Ovary (tissue), 9 donors: ENCODE data around the gene COL28A1. TPM values are rescaled to one million over a fixed set of nuclear protein-coding genes. Genes with fewer than 3 reads are reported as not detected.

Experiments used
- DNase-seq, 5 donors: peaks; one replicate each; pipeline ENCODE4 v3.0.0-alpha.2; 2019 to 2020
- H3K27ac ChIP-seq, 2 donors: fragments of 200-600 bp; one replicate each; pipeline versions ENCODE4 v1.5.1 to v1.8.0; 2019 to 2022
- H3K27me3 ChIP-seq: fragments of 200-600 bp; one replicate; pipeline ENCODE4 v1.8.0; 2022
- H3K36me3 ChIP-seq: fragments of 200-600 bp; sonication (generic); one replicate; pipeline ENCODE4 v1.5.1; 2019
- H3K4me1 ChIP-seq: one replicate; pipeline ENCODE4 v1.8.1; 2013; ENCODE audit warnings: mild to moderate bottlenecking, moderate library complexity; ENCODE audit not compliant: insufficient read depth
- H3K4me3 ChIP-seq: fragments of 200-600 bp; sonication (generic); one replicate; pipeline ENCODE4 v1.5.1; 2017
- H3K9me3 ChIP-seq, 2 donors: fragments of 200-600 bp in 1 of 2; sonication (generic) in 1 of 2; one replicate each; pipeline versions ENCODE4 v1.5.1 to v1.8.1; 2013 to 2019; ENCODE audit warnings: mild to moderate bottlenecking in 1 of 2, moderate library complexity in 1 of 2
- CTCF ChIP-seq, 3 donors: fragments of 450-650 bp in 2 of 3; fragments of 200-600 bp in 1 of 3; IDR thresholded peaks; one replicate each; pipeline versions ENCODE4 v1.5.1 to v1.8.0; 2016 to 2022; ENCODE audit warnings: antibody characterized with exemption in 3 of 3, mild to moderate bottlenecking in 1 of 3
- EP300 ChIP-seq: sonication (generic); formaldehyde crosslinking; IDR thresholded peaks from one replicate; pipeline ENCODE4 v1.6.1; 2017; ENCODE audit warnings: antibody characterized with exemption
- POLR2A ChIP-seq: fragments of 450-650 bp; IDR thresholded peaks from one replicate; pipeline ENCODE4 v1.6.1; 2017; ENCODE audit warnings: antibody characterized with exemption, mild to moderate bottlenecking, moderate library complexity
- WGBS, 3 donors: extraction: QIAGEN DNeasy Blood & Tissue Kit in 1 of 3; methylation state at CpG; one replicate each; pipeline versions ENCODE4 v1.1.5 to v1.1.7; 2013 to 2017; 5-methylcytosine and 5-hydroxymethylcytosine counted together
- intact Hi-C, 4 donors: fragments of 100-400 bp; cut with DNase I; formaldehyde crosslinking; loops; one replicate each; pipeline versions ENCODE4 v1.11.0 to v1.15.1; 2022 to 2023
- polyA plus RNA-seq, 2 donors: library from polyadenylated mRNA; stranded (reverse); fragments of 200-250 nt in 1 of 2; fragments of 350-450 nt in 1 of 2; fragmentation: Illumina TruSeq in 1 of 2; extraction: RNeasy Lipid Tissue Mini Kit (QIAGEN cat#74804) in 1 of 2; gene quantifications; one replicate each; pipeline ENCODE4 v1.2.3, GENCODE V29; 2013 to 2014
- total RNA-seq, 7 donors: library from RNA; depleted of rRNA in 2 of 7; stranded (reverse); fragments of >200 nt in 2 of 7; fragmentation: NEBNext Ultra II Directional in 3 of 7; extraction: Animal tissue kit (Norgen Biotek cat#: 25700) in 3 of 7; gene quantifications; one replicate each; pipeline versions ENCODE4 v1.1.0 to v1.2.4, GENCODE V29; 2016 to 2023
- donor health status: DM: no; HTN: no; CAD: no; lungs with moderate emphysema.
- donor health status: DM: no; HTN: no; CAD: no.
- donor health status: Bipolar disorder and iron deficiency.
- donor health status: DM: yes; HTN: yes; CAD: no.
- donor health status: DM: no; HTN: no; CAD: no.
- donor health status: DM: yes; HTN: yes; CAD: no.

The COL28A1 gene
- total and polyA plus RNA-seq, 9 donors, result 0.29 to 4.2 (median 1.4) TPM

DNA sequence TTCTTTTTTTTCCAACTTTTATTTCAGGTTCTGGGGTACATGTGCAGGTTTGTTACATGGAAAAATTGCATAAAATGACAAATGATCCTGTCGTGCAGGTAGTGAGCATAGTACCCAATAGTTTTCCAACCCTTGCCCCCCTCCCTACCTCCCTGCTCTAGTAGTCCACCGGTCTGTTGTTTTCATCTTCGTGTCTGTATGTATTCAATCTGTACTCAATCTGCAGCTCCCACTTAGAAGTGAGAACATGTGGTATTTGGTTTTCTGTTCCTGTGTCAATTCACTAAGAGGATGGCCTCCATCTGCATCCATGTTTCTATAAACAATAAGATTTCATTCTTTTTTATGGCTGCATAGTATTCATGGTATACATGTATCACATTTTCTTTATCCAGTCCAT is 202.1 kb downstream of the COL28A1 start:
- 80 to 82% (median 81%) methylated on average over 3 of the region's 3 CpGs for WGBS, 3 donors
- no peaks in the 10 kb centered on the region for H3K4me1 ChIP-seq
- TF ChIP-seq CTCF (IDR thresholded peaks at IDR 0.05) (no peak), POLR2A (no peak), EP300 (no peak)
- intact Hi-C loops, result no loop called here
- H3K27ac ChIP-seq, result no peak overlapping the region
- no peak for DNase-seq
- H3K9me3 ChIP-seq, result no peaks in the 10 kb centered on the region
- no peak overlapping the region for H3K4me3 ChIP-seq
- no peaks in the 10 kb centered on the region for H3K36me3 ChIP-seq
- H3K27me3 ChIP-seq, result no peaks in the 10 kb centered on the region

DNA sequence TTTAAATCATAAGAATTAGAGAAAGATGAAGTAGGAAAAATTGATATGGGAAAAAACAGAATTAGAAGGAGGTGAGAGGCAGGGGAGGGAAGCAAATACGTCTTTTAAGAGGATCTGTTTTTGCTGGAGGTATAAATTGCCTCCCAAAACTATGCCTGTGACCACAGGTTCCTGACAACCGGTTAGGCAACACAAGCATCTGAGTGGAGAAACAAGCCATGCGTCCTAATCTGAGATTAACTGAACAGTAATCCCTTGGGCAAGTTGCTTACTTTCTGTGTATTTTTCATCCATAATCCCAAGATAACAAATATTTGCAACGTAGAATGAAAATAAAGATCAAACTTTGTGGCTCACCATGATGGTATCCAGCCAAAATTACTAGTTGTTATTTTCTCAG is 204.2 kb downstream of the COL28A1 start:
- no peaks in the 10 kb centered on the region for H3K27me3 ChIP-seq
- WGBS, 3 donors, result 59 to 72% (median 65%) methylated on average over 4 of the region's 4 CpGs
- H3K9me3 ChIP-seq, result no peaks in the 10 kb centered on the region
- TF ChIP-seq POLR2A (no peak), CTCF (IDR thresholded peaks at IDR 0.05) (no peak), EP300 (no peak)
- H3K27ac ChIP-seq, result no peak overlapping the region
- H3K4me1 ChIP-seq, result no peaks in the 10 kb centered on the region
- no peak for DNase-seq
- intact Hi-C loops, result no loop called here
- no peak overlapping the region for H3K4me3 ChIP-seq
- no peaks in the 10 kb centered on the region for H3K36me3 ChIP-seq

- TF ChIP-seq POLR2A (no peak), CTCF (IDR thresholded peaks at IDR 0.05) (no peak), EP300 (no peak)
- Histone ChIP-seq H3K9me3 (no peaks in the 10 kb centered on the region), H3K27ac (no peak overlapping the region), H3K4me3 (no peak overlapping the region), H3K27me3 (no peaks in the 10 kb centered on the region), H3K4me1 (no peaks in the 10 kb centered on the region), H3K36me3 (no peaks in the 10 kb centered on the region)
- intact Hi-C loops, result no loop called here
- 53 to 67% (median 58%) methylated on average over 2 of the region's 2 CpGs for WGBS, 3 donors
- no peak for DNase-seq
Measured at GRCh38 chr7:7330997-7331396, 204.7 kb downstream of the COL28A1 start.

DNA sequence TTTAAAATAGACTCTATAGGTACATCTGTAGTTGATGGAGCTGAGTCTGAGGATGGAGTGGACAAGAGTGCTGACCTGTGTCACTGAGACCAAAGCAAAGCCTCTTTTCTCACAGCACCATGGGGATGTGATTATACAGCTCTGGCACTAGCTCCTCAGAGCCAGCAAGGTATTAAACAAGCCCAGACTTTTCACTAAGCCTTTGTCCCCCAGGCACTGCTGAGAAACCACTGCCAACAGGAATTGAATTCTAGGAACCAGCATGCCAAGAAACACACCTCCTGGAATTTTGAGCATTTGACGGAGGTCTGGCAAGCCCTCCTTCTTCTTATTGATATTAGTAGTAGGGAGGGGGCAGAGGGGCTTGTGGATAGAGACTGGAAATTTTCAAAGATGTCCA is 206.3 kb downstream of the COL28A1 start:
- Histone ChIP-seq H3K9me3 (no peaks in the 10 kb centered on the region), H3K4me1 (no peaks in the 10 kb centered on the region), H3K27ac (no peak overlapping the region), H3K4me3 (no peak overlapping the region), H3K36me3 (no peaks in the 10 kb centered on the region), H3K27me3 (no peaks in the 10 kb centered on the region)
- no peak for DNase-seq
- no peak for TF ChIP-seq CTCF (IDR thresholded peaks at IDR 0.05)
- no peak for TF ChIP-seq EP300
- TF ChIP-seq POLR2A, result no peak
- intact Hi-C loops, result no loop called here
- WGBS, 3 donors, result 33 to 47% (median 43%) methylated on average over 1 of the region's 1 CpG

- H3K27ac ChIP-seq, result no peak overlapping the region
- TF ChIP-seq EP300, result no peak
- TF ChIP-seq CTCF (IDR thresholded peaks at IDR 0.05), result no peak
- no peak for TF ChIP-seq POLR2A
- H3K4me1 ChIP-seq, result no peaks in the 10 kb centered on the region
- H3K27me3 ChIP-seq, result no peaks in the 10 kb centered on the region
- no peaks in the 10 kb centered on the region for H3K9me3 ChIP-seq
- H3K4me3 ChIP-seq, result no peak overlapping the region
- intact Hi-C loops, result no loop called here
- no peak for DNase-seq
- 48 to 52% (median 51%) methylated on average over 2 of the region's 2 CpGs for WGBS, 3 donors
- H3K36me3 ChIP-seq, result no peaks in the 10 kb centered on the region
Measured at GRCh38 chr7:7327423-7327822, 208.2 kb downstream of the COL28A1 start.
